C4-2B (cell line): ENCODE data around the gene URGCP.

ENCODE experiments used
- CTCF ChIP-seq: fragments of 450-650 bp; conservative IDR thresholded peaks from 2 replicates; pipeline ENCODE4 v1.5.1; 2017; ENCODE audit warnings: mild to moderate bottlenecking
- ZFX ChIP-seq: fragments of 450-650 bp; IDR thresholded peaks from 2 replicates; pipeline ENCODE4 v1.6.1; 2017

DNA sequence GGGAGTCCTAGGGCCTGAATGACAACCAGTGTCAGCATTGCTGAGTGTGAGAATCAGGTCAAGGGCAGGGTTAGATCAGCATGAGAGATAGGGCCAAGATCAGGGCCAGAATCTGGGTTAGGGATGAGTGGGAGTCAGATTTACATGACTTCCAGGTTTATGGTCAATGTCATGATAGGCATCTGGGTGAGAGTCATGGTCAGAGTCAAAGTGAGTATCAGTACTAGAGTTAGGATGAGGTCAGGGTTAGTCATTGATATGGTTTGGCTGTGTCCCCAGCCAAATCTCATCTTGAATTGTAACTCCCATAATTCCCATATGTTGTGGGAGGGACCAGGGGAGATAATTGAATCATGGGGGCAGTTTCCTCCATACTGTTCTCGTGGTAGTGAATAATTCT lies 49.4 kb downstream of the URGCP start:
- TF ChIP-seq CTCF (no peak), ZFX (no peak)
